Hippocampal formation (tissue), 2 donors: ENCODE data around the gene CEP350.
"Not testable (repeated sequence)": the region's sequence is repeated elsewhere in the genome, so short reads cannot be mapped to it uniquely, and the experiment has no call there.

Source experiments
- DNase-seq, 2 donors: peaks; one replicate each; lab custom pipeline; 2025; lab: John Stamatoyannopoulos, UW

CEP350 gene

DNA sequence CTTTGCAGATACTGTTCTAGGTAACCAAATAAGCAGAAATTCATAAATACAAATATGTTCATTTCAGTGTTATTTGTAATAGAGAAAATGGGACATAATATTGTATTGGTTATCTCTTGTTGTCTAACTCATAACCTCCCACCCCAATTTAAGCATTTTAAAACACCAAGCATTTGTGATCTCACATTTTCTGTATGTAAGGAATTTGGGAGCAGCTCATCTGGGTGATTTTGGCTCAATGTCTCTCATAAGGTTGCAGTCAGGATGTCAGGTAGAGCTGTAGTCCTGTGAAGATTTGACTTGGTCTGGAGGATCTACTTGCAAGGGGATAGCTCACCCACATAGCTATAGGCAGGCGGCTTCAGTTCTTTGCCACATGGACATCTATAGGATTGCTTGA lies 29.5 kb downstream of the CEP350 start:
- no peak for DNase-seq

DNA sequence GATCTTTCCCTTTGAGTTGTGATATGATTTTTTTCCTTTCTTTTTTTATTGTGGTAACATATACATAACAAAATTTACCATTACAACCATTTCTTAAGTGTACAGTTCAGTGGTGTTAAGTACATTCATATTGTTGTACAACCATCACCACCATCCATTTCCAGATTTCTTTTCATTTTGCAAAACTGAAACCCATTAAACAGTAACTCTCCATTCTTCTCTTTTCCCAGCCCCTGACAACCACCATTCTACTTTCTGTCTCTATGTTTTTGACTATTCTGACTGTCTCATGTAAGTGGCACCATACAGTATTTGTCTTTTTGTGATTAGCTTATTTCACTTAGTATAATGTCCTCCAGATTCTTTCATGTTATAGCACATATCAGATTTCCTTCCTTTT lies 30.3 kb downstream of the CEP350 start:
- DNase-seq: no peak

DNA sequence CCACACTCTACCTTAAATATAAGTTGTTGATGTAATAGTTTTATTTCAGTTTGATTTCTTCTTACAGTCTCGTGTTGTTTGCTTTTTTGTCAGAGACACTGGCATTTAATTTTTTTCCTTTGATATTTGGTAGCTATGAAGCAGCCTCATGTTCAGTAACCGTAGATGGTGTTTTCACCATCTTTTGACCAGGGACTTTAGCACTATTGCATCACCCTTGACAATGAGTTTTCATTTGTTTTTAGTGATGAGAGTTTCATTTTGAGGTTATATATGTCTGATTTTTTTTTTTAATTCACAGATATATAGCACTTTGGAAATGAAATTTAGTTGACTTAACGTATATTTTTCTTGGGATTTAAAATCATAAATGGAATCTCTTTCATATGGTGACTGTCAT lies 36.2 kb downstream of the CEP350 start:
- no peak for DNase-seq

DNA sequence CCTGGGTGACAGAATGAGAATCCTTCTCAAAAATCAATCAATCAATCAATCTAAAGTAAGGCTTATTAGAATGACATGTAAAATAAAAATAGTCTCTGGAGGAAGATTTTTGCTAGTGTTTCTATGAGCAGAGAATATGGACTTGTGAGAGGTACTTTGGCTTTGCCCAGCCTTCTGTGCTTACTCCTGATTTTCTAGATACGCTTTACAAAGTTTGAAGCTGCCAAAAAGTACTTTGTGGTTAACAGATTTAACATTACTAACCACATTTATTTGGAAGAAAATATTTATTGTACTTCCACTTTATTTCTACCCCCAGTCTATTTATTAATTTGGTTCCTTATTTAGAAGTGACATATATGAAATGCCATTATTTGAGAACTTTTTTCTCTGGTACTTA lies 41.0 kb downstream of the CEP350 start:
- DNase-seq: no peak

DNA sequence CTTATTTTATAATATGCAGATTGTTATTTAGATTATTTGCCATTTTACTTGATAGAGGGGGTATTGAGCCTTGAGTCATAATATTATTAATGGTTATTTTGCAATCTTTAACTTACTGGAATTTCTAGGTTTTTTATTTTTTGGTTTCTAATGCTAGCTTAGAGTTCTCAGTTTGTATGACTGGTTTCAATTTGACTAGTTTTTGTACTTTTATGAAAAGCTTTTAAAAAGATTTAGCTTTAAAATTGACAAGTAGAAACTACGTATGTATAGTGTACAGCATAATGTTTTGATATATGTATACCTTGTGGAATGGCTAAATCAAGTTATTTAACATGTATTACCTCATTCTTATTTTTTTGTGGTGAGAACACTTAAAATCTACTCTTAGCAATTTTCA lies 41.5 kb downstream of the CEP350 start:
- DNase-seq: no peak

DNA sequence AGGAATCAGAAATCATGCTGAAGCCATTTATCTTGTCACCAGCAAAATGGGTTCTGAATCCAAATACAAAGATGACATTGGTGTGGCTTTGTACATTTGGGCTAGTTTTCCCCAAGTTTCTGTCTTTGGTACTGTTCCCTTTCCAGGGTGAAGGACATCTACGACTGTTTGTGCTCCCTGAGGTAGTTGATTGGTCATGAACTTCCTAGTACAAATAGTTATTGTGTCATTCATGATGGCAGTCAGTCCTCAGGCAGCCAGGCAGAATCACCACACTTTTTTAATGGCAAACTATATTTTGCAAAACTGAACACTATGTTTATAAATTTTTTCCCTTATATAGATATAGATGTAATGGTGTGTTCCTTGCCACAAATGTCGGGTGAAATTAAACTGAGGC lies 46.0 kb downstream of the CEP350 start:
- no peak for DNase-seq

DNA sequence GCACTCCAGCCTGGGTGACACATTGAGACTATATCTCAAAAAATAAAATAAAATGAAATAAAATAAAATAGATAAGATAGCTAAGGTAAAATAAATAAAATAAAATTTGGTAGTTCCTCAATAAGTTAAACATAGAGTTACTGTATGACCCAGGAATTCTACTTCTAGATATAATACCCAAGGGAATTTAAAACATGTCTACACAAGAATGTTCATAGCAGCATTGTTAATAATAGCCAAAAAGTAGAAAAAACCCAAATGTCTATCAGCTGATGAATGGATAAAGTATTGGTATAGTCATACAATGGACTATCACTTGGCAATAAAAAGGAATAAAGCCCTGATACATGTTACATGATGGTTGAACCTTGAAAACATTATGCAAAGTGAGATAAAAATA lies 47.8 kb downstream of the CEP350 start:
- DNase-seq: no peak

DNA sequence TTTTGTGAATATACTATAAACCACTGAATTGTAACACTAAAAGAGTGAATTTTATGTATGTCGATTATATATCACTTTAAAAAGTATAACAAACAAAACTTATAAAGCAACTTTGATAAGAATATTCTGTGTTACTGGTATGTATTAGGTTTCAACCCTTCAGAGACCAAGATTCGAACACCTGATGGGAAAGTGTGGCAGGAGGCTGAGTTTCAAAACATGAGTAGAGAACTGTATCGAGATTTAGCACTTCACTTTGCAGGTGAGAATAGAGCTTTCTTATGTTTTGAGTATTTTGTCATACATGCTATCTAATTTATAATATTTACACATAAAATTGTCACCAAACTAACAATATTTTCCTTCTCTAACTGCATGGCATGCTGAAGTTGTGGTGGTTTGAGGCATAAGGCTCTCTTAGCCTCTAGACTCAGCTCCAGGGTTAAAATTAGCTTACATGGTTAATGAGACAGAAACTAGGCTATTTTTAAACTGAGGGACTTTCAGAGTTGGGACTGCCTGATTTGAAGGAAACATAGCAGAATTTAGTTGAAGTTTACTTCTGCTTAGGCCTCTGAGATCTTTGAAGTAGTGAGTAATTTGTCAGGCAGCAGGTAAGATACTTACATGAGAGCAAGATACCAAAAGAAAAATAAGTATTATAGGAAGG lies 48.6 kb downstream of the CEP350 start:
- DNase-seq: no peak

DNA sequence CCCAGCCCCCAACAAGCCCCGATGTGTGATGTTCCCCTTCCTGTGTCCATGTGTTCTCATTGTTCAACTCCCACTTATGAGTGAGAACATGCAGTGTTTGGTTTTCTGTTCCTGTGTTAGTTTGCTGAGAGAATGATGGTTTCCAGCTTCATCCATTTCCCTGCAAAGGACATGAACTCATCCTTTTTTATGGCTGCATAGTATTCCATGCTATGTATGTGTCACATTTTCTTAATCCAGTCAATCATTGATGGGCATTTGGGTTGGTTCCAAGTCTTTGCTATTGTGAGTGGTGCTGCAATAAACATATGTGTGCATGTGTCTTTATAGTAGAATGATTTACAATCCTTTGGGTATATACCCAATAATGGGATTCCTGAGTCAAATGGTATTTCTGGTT lies 52.2 kb downstream of the CEP350 start:
- DNase-seq: not testable (repeated sequence)

DNA sequence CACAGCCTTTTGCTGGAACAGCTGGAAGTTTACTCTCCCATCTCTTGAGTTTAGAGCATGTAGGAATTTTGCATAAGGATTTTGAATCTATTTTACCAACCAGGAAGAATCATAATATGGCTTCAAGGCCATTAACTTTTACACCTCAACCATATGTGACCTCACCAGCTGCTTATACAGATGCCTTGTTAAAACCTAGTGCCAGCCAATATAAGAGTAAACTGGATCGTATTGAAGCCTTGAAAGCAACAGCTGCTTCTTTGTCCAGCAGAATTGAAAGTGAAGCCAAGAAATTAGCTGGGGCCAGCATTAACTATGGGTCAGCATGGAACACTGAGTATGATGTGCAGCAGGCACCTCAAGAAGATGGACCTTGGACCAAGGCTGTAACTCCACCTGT lies 65.4 kb downstream of the CEP350 start:
- DNase-seq: no peak

DNA sequence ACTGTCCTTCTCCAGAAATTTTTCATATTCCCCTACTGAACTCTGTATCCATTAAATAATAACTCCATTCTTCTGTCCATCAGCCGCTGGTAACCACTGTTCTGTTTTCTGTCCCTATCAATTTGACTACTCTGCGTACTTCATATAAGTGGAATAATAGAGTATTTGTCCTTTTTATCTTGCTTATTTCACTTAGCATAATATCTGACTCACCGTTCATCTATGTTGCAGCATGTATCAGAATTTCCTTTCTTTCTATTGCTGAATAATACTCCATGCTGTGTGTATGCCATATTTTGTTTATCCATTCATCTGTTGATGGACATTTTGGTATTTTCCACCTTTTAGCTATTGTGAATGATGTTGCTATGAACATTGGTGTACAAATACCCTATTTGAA lies 71.9 kb downstream of the CEP350 start:
- DNase-seq: no peak

DNA sequence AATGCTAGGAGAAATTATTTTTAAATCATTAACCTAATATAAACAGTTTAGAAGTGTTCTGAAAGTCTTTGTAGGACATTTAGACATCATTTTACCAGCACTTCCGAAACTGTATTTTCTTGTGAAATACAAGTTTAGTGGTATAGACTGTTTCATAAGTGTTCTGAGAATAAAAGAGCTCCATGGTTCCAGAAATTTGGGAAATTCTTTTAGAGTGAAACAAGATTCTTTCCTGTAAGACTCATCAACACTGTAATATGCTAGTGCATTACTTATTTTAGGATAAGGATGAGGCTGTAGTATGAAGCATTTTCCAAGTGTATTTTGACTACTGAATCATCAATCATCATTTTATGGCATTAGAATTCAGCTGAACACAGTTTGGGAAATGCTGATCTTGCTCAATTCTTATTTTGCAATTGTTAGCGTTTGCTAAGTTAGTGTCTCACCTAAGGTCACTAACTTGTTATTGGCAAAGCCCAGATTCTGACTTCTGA lies 73.4 kb downstream of the CEP350 start:
- no peak for DNase-seq

DNA sequence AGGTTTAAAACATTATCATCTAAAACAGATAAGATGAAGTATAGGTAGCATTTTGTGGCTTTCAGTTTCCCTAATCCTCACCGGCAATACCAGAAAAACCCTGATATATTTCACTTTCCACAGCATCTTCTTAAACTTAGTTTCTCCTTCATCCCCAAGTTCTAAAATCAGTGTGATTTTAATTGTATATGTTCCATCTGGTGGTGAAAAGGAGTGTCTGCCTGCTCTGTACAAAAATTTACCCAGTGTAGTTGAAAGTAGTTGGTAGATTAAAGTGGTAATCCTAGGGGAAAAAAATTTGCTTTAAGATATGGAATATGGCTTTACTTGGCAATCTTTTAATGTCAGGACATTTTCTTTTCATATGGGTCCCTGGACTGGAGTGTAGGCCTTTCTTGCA lies 74.3 kb downstream of the CEP350 start:
- no peak for DNase-seq

DNA sequence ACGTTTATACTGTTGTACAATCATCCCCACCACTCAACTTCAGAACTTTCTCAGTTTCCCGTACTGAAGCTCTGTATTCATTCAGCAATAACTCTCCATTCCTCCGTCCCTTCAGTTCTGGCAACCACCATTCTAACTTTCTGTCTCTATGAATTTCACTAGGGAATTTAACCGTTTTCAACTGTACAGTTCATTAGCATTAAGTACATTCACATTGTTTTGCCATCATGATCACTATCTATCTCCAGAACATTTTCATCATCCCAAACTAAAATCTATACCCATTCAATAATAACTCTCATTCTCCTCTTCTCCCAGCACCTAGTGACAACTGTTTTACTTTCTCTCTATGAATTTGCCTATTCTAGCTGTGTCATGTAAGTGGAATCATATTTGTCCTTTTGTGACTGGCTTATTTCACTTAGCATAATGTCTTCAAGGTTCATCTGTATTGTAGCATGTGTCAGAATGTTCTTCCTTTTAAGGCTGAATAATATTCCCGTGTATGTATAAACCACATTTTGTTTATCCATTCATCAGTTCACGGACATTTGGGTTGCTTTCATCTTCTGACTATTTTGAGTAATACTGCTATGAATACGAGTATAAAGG lies 75.0 kb downstream of the CEP350 start:
- DNase-seq: no peak

DNA sequence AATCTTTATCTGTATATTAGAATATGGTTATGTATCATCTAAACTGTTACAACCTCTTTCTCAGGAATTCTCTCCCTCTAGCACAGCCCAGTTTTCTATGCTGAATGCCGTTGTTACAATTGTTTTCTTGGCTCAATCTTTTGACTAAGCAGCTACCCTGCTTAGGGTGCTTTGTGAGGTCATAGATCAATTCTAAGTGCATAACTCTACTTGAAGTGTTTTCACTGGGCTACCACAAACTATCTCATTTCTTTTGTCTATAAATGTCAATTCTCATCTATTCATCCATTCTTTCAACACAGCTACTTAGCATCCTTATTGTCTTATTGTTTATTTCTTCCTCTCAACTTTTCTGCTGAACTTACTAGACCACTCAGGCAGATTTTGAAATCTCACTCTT lies 77.1 kb downstream of the CEP350 start:
- DNase-seq: no peak

DNA sequence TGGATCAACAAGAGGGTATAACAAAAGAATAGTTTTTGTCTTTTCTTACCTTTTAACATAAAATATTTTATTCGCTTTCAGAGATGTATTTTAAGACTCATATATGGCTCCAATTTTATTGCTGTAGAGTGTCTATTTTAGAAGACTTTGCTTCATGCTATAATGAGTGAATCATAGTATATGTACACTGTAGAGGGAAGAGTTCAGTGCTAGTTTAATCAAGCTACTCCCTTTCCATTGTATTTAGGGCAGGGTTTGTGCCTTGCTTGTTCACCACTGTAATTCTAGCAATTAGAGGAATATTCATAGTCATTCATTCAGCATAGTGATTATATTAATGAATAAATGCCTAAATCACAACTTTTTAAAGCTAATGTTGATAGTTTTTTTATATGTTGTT lies 78.8 kb downstream of the CEP350 start:
- no peak for DNase-seq

DNA sequence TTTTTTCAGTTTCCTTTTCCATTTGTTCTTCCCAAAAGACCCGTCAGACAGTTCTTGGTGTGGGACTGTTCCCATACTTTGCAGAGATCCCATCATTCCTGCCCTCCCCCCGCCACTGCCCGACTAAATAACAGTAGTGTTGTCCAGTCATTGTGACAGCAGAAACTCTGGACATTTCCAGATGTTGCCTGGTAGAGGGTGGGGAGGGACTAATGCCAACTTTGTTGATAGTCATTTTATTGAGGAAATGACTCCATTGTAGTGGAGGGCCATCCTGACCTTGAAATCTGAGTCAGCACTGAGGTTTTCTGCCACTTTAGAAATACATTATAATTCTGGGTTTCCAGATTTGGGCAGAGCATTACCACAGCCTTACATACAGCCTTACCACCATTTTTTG lies 85.4 kb downstream of the CEP350 start:
- DNase-seq: peak in 1 of 2 donors; percentile 9

DNA sequence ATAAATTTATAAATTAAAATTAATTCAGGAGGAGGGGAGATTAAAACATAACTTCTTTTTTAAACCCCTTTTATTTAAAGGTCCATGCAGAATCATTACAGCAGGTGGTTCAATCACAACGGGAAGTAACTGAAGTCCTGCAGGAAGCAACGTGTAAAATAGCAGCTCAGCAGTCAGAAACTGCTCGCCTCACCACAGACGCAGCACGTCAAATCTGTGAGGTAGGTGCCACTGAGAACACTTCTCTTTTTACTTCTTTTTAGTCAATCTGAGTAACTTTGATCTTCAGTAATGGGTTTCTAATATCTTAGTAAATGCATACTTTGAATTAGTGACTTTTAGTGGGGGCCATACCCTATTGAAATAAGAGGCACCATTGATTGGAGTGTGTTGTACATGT lies 87.0 kb downstream of the CEP350 start:
- DNase-seq: no peak

DNA sequence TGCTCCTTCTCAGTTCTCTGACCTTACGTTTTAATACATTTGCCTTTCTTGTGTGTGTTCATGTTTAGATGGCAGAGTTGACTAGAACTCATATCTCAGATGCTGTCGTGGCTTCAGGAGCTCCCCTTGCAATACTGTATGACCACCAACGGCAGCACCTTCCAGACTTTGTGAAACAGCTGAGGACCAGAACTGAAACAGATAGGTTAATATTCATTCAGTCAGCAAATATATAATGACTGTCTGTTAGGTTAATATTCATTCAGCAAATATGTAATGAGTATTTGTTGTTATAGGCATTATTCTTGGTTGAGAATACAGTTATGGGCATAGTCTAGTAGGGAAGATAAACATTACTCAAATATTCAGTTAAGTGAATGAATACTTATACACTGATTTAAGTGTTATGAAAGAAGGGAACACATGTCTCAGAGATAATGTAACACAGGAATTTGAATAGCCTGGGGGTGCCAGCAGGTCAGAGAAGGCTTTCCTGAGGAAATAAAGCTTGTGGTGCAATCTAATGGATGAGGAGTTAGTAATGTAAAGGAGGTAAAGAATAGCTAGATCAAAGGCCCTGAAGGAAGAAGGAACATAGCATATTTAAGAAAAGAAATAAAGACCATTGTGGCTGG lies 88.5 kb downstream of the CEP350 start:
- DNase-seq: no peak

DNA sequence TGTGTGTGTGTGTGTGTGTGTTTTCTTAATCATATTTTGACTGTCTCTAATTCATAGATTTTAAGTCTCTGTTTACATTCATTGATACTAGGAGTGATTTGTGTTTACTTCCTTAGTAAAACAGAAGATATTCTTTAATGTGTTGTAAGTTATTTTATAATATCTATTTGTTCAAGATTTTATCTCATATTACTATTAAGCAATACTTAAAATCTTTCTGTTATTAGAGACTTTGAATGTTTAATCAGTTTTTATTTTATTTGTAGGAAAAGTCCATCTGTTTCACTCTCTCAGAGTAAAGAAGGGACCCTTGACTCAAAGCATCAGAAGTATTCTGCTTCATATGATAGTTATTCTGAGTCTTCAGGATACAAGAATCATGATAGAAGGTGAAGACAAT lies 89.2 kb downstream of the CEP350 start:
- no peak for DNase-seq

DNA sequence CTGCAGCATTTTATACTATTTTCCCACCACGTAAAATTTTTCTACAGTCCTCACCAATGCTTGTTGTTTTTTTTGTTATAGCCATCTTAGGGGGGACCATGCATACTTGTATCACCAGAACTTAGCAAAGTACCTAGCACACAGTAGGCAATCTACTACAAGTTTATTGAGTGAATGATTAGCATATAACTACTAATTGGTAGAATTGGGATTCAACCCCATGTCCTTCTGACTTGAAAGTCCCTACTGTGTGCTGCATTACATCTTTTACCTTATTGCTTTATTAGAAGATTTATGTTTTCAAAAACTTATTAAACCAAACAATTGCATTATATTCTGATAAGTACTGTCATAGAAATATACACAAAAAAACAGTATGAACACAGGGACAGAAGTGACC lies 92.1 kb downstream of the CEP350 start:
- DNase-seq: no peak

DNA sequence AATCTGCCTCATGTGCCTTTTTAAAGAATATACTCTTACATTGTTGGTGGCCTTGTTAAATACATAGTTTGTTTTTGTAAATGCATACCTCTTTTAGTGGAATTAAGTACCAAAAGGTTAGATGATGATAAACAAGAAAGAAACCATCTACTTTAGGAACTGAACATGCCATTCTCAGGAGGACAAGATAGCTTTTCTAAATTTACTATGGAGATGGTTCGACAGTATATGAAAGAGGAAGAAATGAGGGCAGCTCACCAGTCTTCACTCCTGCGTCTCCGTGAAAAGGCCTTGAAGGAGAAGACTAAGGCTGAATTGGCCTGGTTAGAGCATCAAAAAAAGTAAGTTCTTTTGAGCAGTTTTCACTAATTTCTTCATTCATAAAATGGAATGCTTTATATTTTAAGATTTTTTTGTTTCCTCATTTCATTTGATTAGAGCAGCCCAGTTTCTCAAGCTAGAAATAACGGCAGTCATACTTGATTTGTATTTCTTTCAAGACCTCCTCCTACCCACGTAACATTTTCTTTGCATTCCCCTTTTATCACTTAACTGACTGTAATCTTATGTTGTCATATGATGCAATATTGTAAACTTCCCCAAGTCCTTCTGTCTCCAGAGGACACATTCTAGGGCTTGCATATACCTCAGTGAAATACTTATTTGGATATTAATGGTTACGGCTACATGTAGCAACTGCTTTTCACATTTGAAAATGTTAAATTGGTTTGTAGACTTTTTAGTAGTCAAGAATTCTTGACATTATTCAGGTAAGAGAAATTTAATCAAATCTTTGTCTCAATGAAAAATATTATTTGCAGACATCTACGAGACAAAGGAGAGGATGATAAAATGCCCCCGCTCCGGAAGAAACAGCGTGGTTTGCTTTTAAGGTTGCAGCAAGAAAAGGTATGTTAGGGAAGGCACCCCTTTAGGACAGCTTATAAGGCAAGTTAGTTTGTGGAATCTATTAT lies 99.3 kb downstream of the CEP350 start:
- no peak for DNase-seq
